HL-60 (cell line): ENCODE results near the gene RGS7.

Experiments used
- TF ChIP-seq, protein P1 (sequence below): IDR thresholded peaks from 2 replicates; pipeline ENCODE4 v1.6.1; 2012; ENCODE audit warnings: low read depth; ENCODE audit not compliant: insufficient replicate concordance
- TF ChIP-seq, protein P2 (sequence below): IDR thresholded peaks from one replicate; pipeline ENCODE4 v1.5.1; 2011; ENCODE audit warnings: low read length, control low read depth, inconsistent platforms; ENCODE audit not compliant: insufficient read depth

DNA sequence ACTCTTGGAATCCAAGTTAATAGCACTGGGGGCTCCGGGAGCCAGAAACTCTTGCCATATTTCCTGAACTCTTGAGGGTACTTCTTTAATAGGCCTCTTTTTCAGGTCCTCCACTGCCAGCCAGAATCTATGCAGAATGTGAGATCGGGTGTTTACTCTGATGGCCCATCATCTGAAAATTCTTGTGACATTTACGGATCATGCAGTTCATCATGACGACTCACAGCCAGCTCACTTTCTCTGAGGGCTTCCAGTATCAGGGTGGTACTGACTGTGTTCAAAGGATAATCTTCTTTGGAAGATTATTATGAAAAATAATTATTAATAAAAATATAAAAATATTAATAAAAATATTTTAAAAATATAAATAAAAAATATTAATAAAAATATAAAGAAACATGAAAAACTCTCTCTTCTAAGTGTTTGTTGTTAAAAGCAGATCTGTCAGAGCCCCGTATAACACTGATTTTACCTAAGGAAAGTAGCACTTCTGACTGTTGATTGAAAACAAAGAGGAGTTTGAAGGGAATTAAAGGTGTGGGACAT, 550.7 kb downstream of the RGS7 start:
- TF ChIP-seq, protein P1, sequence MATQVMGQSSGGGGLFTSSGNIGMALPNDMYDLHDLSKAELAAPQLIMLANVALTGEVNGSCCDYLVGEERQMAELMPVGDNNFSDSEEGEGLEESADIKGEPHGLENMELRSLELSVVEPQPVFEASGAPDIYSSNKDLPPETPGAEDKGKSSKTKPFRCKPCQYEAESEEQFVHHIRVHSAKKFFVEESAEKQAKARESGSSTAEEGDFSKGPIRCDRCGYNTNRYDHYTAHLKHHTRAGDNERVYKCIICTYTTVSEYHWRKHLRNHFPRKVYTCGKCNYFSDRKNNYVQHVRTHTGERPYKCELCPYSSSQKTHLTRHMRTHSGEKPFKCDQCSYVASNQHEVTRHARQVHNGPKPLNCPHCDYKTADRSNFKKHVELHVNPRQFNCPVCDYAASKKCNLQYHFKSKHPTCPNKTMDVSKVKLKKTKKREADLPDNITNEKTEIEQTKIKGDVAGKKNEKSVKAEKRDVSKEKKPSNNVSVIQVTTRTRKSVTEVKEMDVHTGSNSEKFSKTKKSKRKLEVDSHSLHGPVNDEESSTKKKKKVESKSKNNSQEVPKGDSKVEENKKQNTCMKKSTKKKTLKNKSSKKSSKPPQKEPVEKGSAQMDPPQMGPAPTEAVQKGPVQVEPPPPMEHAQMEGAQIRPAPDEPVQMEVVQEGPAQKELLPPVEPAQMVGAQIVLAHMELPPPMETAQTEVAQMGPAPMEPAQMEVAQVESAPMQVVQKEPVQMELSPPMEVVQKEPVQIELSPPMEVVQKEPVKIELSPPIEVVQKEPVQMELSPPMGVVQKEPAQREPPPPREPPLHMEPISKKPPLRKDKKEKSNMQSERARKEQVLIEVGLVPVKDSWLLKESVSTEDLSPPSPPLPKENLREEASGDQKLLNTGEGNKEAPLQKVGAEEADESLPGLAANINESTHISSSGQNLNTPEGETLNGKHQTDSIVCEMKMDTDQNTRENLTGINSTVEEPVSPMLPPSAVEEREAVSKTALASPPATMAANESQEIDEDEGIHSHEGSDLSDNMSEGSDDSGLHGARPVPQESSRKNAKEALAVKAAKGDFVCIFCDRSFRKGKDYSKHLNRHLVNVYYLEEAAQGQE = no peak
- TF ChIP-seq, protein P2, sequence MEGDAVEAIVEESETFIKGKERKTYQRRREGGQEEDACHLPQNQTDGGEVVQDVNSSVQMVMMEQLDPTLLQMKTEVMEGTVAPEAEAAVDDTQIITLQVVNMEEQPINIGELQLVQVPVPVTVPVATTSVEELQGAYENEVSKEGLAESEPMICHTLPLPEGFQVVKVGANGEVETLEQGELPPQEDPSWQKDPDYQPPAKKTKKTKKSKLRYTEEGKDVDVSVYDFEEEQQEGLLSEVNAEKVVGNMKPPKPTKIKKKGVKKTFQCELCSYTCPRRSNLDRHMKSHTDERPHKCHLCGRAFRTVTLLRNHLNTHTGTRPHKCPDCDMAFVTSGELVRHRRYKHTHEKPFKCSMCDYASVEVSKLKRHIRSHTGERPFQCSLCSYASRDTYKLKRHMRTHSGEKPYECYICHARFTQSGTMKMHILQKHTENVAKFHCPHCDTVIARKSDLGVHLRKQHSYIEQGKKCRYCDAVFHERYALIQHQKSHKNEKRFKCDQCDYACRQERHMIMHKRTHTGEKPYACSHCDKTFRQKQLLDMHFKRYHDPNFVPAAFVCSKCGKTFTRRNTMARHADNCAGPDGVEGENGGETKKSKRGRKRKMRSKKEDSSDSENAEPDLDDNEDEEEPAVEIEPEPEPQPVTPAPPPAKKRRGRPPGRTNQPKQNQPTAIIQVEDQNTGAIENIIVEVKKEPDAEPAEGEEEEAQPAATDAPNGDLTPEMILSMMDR = no peak
